Upper lobe of left lung (tissue), 6 donors: ENCODE measurements around the gene CFAP251. TPM values are rescaled to one million over a fixed set of nuclear protein-coding genes. Genes with fewer than 3 reads are reported as not detected.

Source experiments
- ATAC-seq, 2 donors: fragments of 200-7000 bp; cut with Tn5 transposase; one replicate each; pipeline ENCODE4 v1.9.1; 2022; ENCODE audit warnings: mild to moderate bottlenecking in 2 of 2, moderate library complexity in 2 of 2; ENCODE audit not compliant: low FRiP score in 2 of 2
- DNase-seq, 2 donors: peaks; one replicate each; pipeline ENCODE4 v3.0.0-alpha.2; 2019 to 2020
- H3K27ac ChIP-seq, 4 donors: fragments of 200-600 bp; sonication (generic); one replicate each; pipeline ENCODE4 v1.5.1; 2016 to 2019
- H3K27me3 ChIP-seq, 4 donors: fragments of 200-600 bp; sonication (generic); one replicate each; pipeline ENCODE4 v1.5.1; 2017 to 2019
- H3K36me3 ChIP-seq, 4 donors: fragments of 200-600 bp; sonication (generic); one replicate each; pipeline ENCODE4 v1.5.1; 2016 to 2019
- H3K4me1 ChIP-seq, 4 donors: fragments of 200-600 bp; sonication (generic); one replicate each; pipeline ENCODE4 v1.5.1; 2018 to 2019
- H3K4me3 ChIP-seq, 4 donors: fragments of 200-600 bp; sonication (generic); one replicate each; pipeline ENCODE4 v1.5.1; 2017 to 2019; ENCODE audit warnings: mild to moderate bottlenecking in 2 of 4, moderate library complexity in 1 of 4
- H3K9me3 ChIP-seq, 4 donors: fragments of 200-600 bp; sonication (generic); one replicate each; pipeline ENCODE4 v1.5.1; 2018 to 2019
- EP300 ChIP-seq, 4 donors: sonication (generic); formaldehyde crosslinking; IDR thresholded peaks; one replicate each; pipeline ENCODE4 v1.5.1; 2017; ENCODE audit warnings: antibody characterized with exemption in 4 of 4, control low read depth in 2 of 4
- POLR2A ChIP-seq, 4 donors: fragments of 450-650 bp; IDR thresholded peaks; one replicate each; pipeline ENCODE4 v1.5.1; 2016 to 2017; ENCODE audit warnings: antibody characterized with exemption in 4 of 4, mild to moderate bottlenecking in 2 of 4
- POLR2AphosphoS5 ChIP-seq, 2 donors: sonication (generic); formaldehyde crosslinking; IDR thresholded peaks; one replicate each; pipeline ENCODE4 v1.5.1; 2017; ENCODE audit warnings: antibody characterized with exemption in 2 of 2
- WGBS, 2 donors: methylation state at CpG; one replicate each; pipeline ENCODE4 v1.1.5; 2017 to 2018; 5-methylcytosine and 5-hydroxymethylcytosine counted together
- total RNA-seq, 6 donors: library from RNA; depleted of rRNA in 4 of 6; stranded (reverse); fragments of >200 nt in 4 of 6; gene quantifications; one replicate each; pipeline versions ENCODE4 v1.1.0 to v1.2.1, GENCODE V29; 2016 to 2021
- TF ChIP-seq, protein P1 (sequence below), 6 experiments: fragments of 450-650 bp in 4 of 6; fragments of 200-600 bp in 2 of 6; sonication (generic) in 2 of 6; IDR thresholded peaks; one replicate each; pipeline ENCODE4 v1.5.1; 2016 to 2019; ENCODE audit warnings: antibody characterized with exemption in 6 of 6
- donor health status: DM: no; HTN: no; CAD: no; lungs with moderate emphysema.
- donor health status: DM: no; HTN: yes; CAD: no; lungs with severe emphysema.

Gene CFAP251
- total RNA-seq, 6 donors from 2014 or later, result 3.1 to 65.1 (median 12.7) TPM

- no peak overlapping the region for H3K27ac ChIP-seq
- no peaks in the 10 kb centered on the region for H3K9me3 ChIP-seq
- H3K36me3 ChIP-seq, result peaks cover 15 to 97% (median 78%) of the 10 kb centered on the region in 4 donors
- DNase-seq (no peak), ATAC-seq (no peak)
- H3K4me3 ChIP-seq, result no peak overlapping the region
- WGBS, 2 donors, result 75 to 83% methylated on average over 4 of the region's 4 CpGs
- TF ChIP-seq, protein P1, sequence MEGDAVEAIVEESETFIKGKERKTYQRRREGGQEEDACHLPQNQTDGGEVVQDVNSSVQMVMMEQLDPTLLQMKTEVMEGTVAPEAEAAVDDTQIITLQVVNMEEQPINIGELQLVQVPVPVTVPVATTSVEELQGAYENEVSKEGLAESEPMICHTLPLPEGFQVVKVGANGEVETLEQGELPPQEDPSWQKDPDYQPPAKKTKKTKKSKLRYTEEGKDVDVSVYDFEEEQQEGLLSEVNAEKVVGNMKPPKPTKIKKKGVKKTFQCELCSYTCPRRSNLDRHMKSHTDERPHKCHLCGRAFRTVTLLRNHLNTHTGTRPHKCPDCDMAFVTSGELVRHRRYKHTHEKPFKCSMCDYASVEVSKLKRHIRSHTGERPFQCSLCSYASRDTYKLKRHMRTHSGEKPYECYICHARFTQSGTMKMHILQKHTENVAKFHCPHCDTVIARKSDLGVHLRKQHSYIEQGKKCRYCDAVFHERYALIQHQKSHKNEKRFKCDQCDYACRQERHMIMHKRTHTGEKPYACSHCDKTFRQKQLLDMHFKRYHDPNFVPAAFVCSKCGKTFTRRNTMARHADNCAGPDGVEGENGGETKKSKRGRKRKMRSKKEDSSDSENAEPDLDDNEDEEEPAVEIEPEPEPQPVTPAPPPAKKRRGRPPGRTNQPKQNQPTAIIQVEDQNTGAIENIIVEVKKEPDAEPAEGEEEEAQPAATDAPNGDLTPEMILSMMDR (IDR thresholded peaks at IDR 0.05), result no peak
- TF ChIP-seq POLR2AphosphoS5 (IDR thresholded peaks at IDR 0.05) (no peak), POLR2A (IDR thresholded peaks at IDR 0.05) (no peak), EP300 (IDR thresholded peaks at IDR 0.05) (no peak)
- no peaks in the 10 kb centered on the region for H3K27me3 ChIP-seq
- no peaks in the 10 kb centered on the region for H3K4me1 ChIP-seq
Observed at GRCh38 chr12:121905746-121906145, 12.6 kb upstream of the CFAP251 start.

DNA sequence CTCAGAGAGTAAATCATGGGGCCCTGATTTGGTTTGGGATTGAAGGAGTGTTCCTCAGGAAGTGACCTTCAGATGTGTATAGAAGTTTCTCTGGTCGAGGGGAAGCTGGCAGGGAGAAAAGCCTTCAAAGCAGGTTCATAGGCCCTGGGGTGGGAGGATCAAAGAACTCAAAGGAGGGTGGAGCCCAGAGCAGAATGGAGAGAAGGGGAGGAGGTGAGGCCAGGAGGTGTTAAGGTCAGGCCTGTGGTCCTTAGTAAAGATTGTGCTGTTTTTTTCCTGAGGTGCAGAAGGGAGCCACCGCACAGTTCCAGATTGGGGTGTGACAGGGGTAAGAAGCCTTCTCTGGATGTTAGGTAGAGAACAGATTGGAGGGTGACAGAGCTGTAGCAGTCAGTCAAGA is 9.7 kb upstream of the CFAP251 start:
- H3K36me3 ChIP-seq, result peaks cover 8 to 90% (median 63%) of the 10 kb centered on the region in 4 donors
- no peak for ATAC-seq

DNA sequence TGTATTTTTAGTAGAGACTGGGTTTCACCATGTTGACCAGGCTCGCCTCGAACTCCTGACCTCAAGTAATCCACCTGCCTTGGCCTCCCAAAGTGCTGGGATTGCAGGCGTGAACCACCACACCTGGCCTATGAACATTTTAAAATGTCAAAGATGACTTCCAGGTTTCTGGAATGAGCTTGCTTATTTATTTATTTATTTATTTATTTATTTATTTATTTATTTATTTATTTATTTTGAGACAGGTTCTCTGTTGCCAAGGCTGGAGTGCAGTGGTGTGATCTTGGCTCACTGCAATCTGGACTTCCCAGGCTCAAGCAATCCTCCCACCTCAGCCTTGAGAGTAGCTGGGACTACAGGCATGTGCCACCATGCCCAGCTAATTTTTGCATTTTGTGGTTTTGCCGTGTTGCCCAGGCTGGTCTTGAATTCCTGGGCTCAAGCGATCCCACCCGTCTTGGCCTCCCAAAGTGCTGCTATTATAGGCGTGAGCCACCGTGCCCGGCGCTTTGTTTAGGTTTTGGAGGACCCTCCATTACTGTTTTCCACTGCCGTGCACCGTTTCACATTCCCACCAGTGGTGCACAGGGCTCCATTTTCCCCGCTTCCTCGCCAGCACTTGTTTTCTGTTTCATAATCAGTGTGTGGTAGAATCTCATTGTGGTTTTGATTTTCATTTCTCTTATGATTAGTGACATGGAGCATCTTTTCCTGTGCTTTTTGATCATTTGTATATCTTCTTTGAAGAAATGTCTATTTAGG is 6.4 kb upstream of the CFAP251 start:
- H3K9me3 ChIP-seq, result no peaks in the 10 kb centered on the region
- TF ChIP-seq EP300 (IDR thresholded peaks at IDR 0.05) (no peak), POLR2A (IDR thresholded peaks at IDR 0.05) (no peak)
- TF ChIP-seq, protein P1 (IDR thresholded peaks at IDR 0.05), result no peak
- H3K4me1 ChIP-seq, result no peaks in the 10 kb centered on the region
- ATAC-seq, result no peak
- H3K36me3 ChIP-seq, result peaks cover 7 to 92% (median 59%) of the 10 kb centered on the region in 4 donors
- no peak overlapping the region for H3K4me3 ChIP-seq
- no peaks in the 10 kb centered on the region for H3K27me3 ChIP-seq
- 91 to 95% methylated on average over 14 of the region's 14 CpGs for WGBS, 2 donors
- no peak overlapping the region for H3K27ac ChIP-seq
- DNase-seq, result no peak

More for the DNA sequence above, 9.7 kb upstream of the CFAP251 start:
- H3K27me3 ChIP-seq, result no peaks in the 10 kb centered on the region
- WGBS, 2 donors, result 59 to 81% methylated on average over 2 of the region's 2 CpGs
- no peak overlapping the region for H3K27ac ChIP-seq
- no peak for DNase-seq
- no peak for TF ChIP-seq POLR2A (IDR thresholded peaks at IDR 0.05)
- no peak for TF ChIP-seq EP300 (IDR thresholded peaks at IDR 0.05)
- TF ChIP-seq POLR2AphosphoS5 (IDR thresholded peaks at IDR 0.05), result no peak
- TF ChIP-seq, protein P1 (IDR thresholded peaks at IDR 0.05), result no peak
- no peaks in the 10 kb centered on the region for H3K4me1 ChIP-seq
- H3K4me3 ChIP-seq, result no peak overlapping the region
- no peaks in the 10 kb centered on the region for H3K9me3 ChIP-seq

GRCh38 chr12:121915841-121916321 is 2.5 kb upstream of the CFAP251 start:
- no peaks in the 10 kb centered on the region for H3K27me3 ChIP-seq
- ATAC-seq (no peak), DNase-seq (no peak)
- H3K4me1 ChIP-seq, result peaks cover 5 to 11% (median 9%) of the 10 kb centered on the region in 4 donors
- no peaks in the 10 kb centered on the region for H3K9me3 ChIP-seq
- peaks cover 7 to 62% (median 34%) of the 10 kb centered on the region in 4 donors for H3K36me3 ChIP-seq
- no peak overlapping the region for H3K27ac ChIP-seq
- no peak overlapping the region for H3K4me3 ChIP-seq
- WGBS, 2 donors, result 86 to 90% methylated on average over 5 of the region's 5 CpGs
- TF ChIP-seq EP300 (IDR thresholded peaks at IDR 0.05), result no peak
- no peak for TF ChIP-seq POLR2A (IDR thresholded peaks at IDR 0.05)
- no peak for TF ChIP-seq POLR2AphosphoS5 (IDR thresholded peaks at IDR 0.05)

- TF ChIP-seq POLR2A (IDR thresholded peaks at IDR 0.05) (no peak), POLR2AphosphoS5 (IDR thresholded peaks at IDR 0.05) (no peak), EP300 (IDR thresholded peaks at IDR 0.05) (no peak)
- TF ChIP-seq, protein P1 (IDR thresholded peaks at IDR 0.05), result no peak
- ATAC-seq (no peak), DNase-seq (no peak)
- Histone ChIP-seq H3K4me3 (no peak overlapping the region), H3K9me3 (no peaks in the 10 kb centered on the region), H3K36me3 (peaks cover 7 to 54% (median 31%) of the 10 kb centered on the region in 4 donors), H3K4me1 (peaks cover 5 to 11% (median 9%) of the 10 kb centered on the region in 4 donors), H3K27ac (no peak overlapping the region), H3K27me3 (no peaks in the 10 kb centered on the region)
- 84 to 88% methylated on average over 7 of the region's 7 CpGs for WGBS, 2 donors
Observed at GRCh38 chr12:121916719-121917118, 1.7 kb upstream of the CFAP251 start.
